GM06990 (cell line): ENCODE measurements around the gene FOXE1.

ENCODE experiments used
- DNase-seq: peaks from one replicate; pipeline ENCODE4 v3.0.0-alpha.2; 2011; ENCODE audit not compliant: insufficient read length; ENCODE audit errors: extremely low read depth
- H3K27me3 ChIP-seq: replicated peaks from 2 replicates; pipeline ENCODE4 v1.6.0; 2011; ENCODE audit warnings: low read length; ENCODE audit not compliant: control insufficient read depth, insufficient read depth
- H3K36me3 ChIP-seq: 2 replicates; pipeline ENCODE4 v1.5.1; 2011; ENCODE audit warnings: low read length; ENCODE audit not compliant: control insufficient read depth, insufficient read depth
- H3K4me3 ChIP-seq: replicated peaks from 2 replicates; pipeline ENCODE4 v1.5.1; 2011; ENCODE audit warnings: low read depth, mild to moderate bottlenecking, control low read depth, low read length
- TF ChIP-seq, protein P1 (sequence below): IDR thresholded peaks from 2 replicates; pipeline ENCODE4 v1.5.1; 2011; ENCODE audit warnings: low read length, control low read depth, mild to moderate bottlenecking, inconsistent platforms; ENCODE audit not compliant: insufficient read depth, poor library complexity, severe bottlenecking

FOXE1 gene

GRCh38 chr9:97880336-97880735 lies 27.3 kb downstream of the FOXE1 start:
- DNase-seq = no peak

GRCh38 chr9:97889941-97890887 lies 37.2 kb downstream of the FOXE1 start:
- no peaks in the 10 kb centered on the region for H3K27me3 ChIP-seq
- H3K4me3 ChIP-seq = no peak overlapping the region
- TF ChIP-seq, protein P1, sequence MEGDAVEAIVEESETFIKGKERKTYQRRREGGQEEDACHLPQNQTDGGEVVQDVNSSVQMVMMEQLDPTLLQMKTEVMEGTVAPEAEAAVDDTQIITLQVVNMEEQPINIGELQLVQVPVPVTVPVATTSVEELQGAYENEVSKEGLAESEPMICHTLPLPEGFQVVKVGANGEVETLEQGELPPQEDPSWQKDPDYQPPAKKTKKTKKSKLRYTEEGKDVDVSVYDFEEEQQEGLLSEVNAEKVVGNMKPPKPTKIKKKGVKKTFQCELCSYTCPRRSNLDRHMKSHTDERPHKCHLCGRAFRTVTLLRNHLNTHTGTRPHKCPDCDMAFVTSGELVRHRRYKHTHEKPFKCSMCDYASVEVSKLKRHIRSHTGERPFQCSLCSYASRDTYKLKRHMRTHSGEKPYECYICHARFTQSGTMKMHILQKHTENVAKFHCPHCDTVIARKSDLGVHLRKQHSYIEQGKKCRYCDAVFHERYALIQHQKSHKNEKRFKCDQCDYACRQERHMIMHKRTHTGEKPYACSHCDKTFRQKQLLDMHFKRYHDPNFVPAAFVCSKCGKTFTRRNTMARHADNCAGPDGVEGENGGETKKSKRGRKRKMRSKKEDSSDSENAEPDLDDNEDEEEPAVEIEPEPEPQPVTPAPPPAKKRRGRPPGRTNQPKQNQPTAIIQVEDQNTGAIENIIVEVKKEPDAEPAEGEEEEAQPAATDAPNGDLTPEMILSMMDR = peak; percentile 86
- H3K36me3 ChIP-seq = no peaks in the 10 kb centered on the region
- no peak for DNase-seq

More at GRCh38 chr9:97880336-97880735, 27.3 kb downstream of the FOXE1 start:
- no peak overlapping the region for H3K4me3 ChIP-seq
- TF ChIP-seq, protein P1 = no peak
- no peaks in the 10 kb centered on the region for H3K27me3 ChIP-seq
- no peaks in the 10 kb centered on the region for H3K36me3 ChIP-seq

GRCh38 chr9:97891736-97892135 lies 38.7 kb downstream of the FOXE1 start:
- Histone ChIP-seq H3K27me3 (no peaks in the 10 kb centered on the region), H3K36me3 (no peaks in the 10 kb centered on the region), H3K4me3 (no peak overlapping the region)
- no peak for DNase-seq
- TF ChIP-seq, protein P1 = no peak

DNA sequence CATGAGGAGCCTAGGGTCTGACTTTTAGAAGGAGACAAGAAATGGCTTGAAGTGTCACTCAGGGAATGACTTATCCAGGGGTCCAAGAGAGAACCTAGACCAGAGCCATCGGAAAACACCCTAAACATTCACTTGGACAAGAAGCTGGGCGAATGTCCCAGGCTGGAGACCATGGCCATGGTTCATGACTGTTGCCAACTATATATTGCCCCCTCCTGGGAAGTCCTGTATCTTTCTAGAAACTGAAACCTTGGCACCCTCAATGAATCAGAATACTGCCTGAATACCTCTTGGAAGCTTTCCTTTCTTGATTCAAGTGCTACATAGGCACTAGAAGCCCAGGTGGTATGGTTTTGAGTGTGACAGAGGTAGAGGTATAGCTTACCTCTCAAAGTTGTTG lies 39.4 kb downstream of the FOXE1 start:
- no peaks in the 10 kb centered on the region for H3K27me3 ChIP-seq
- TF ChIP-seq, protein P1 = no peak
- no peak for DNase-seq
- no peaks in the 10 kb centered on the region for H3K36me3 ChIP-seq
- H3K4me3 ChIP-seq = no peak overlapping the region

- H3K27me3 ChIP-seq = no peaks in the 10 kb centered on the region
- peaks cover 2% of the 10 kb centered on the region; the same call in 1 of the 2 replicates for H3K36me3 ChIP-seq
- no peak for DNase-seq
- no peak overlapping the region for H3K4me3 ChIP-seq
- TF ChIP-seq, protein P1 = no peak
These were observed 42.2 kb downstream of the FOXE1 start for GRCh38 chr9:97895211-97895610.
